ENCODE measurements around the gene GMPS. TPM values are rescaled to one million over a fixed set of nuclear protein-coding genes. Genes with fewer than 3 reads are reported as not detected.

Gene GMPS
- total and polyA plus RNA-seq, 9 of the 15 experiments (the other 6 are each of a cell fraction or from before 2014, with no cell fraction given): 73.7 to 282 (median 156) TPM

DNA sequence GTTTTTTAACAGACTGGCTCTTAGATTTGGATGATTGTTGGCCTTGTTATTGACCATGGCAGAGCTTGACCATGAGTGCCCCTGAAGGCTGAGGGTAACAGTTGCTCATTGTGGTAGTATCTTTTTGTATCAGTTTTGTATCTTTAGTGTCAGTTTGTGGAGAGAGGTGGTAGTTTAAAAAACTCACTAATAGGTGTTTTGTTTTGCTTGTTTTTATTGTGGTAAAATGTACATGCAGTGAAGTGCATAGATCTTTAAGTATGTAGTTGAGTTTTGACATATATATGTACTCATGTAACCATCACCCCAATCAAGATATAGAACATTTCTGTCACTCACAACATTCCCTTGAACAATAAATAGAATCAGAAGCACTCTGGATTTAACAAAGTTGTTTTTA, 9.8 kb downstream of the GMPS start:
- POLR2A ChIA-PET: interaction anchor here (0.6 kb wide), 1 partner anchor 828 kb away, joined by 3 read pairs; no protein-coding TSS in a partner anchor
- no peak overlapping the region for H3K4me2 ChIP-seq (ENCODE audit: insufficient read depth, low read length)
- intact Hi-C loops (cut with micrococcal nuclease): no loop called here

More for the DNA sequence above, 9.8 kb downstream of the GMPS start:
- H3K4me1 ChIP-seq (replicated peaks in 1 of 2; ENCODE audit: control insufficient read depth in 2 of 2, insufficient read depth in 2 of 2, low read length in 2 of 2): peaks cover 10 to 30% of the 10 kb centered on the region in 2 experiments; a peak in 4 of 5 replicates
- H4K20me1 ChIP-seq (replicated peaks; ENCODE audit: control insufficient read depth, insufficient read depth, low read length): peaks cover 6% of the 10 kb centered on the region; the same call in 1 of the 2 replicates
- TF ChIP-seq, protein P1, sequence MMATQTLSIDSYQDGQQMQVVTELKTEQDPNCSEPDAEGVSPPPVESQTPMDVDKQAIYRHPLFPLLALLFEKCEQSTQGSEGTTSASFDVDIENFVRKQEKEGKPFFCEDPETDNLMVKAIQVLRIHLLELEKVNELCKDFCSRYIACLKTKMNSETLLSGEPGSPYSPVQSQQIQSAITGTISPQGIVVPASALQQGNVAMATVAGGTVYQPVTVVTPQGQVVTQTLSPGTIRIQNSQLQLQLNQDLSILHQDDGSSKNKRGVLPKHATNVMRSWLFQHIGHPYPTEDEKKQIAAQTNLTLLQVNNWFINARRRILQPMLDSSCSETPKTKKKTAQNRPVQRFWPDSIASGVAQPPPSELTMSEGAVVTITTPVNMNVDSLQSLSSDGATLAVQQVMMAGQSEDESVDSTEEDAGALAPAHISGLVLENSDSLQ (IDR thresholded peaks at IDR 0.05): peak; percentile 36
- TF ChIP-seq, protein P2, sequence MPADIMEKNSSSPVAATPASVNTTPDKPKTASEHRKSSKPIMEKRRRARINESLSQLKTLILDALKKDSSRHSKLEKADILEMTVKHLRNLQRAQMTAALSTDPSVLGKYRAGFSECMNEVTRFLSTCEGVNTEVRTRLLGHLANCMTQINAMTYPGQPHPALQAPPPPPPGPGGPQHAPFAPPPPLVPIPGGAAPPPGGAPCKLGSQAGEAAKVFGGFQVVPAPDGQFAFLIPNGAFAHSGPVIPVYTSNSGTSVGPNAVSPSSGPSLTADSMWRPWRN (IDR thresholded peaks at IDR 0.05; ENCODE audit: low read depth): no peak
- TF ChIP-seq ZBTB5 (IDR thresholded peaks at IDR 0.05): no peak
- DNase-seq (ENCODE audit: extremely low read depth in 1 of 4, low spot score in 3 of 4) (no peak), FAIRE-seq (no peak), ATAC-seq (no peak)
- 0 out of 3 replicates have a peak, but pooled peaks cover 2% of the 10 kb centered on the region for H3K36me3 ChIP-seq (ENCODE audit: control insufficient read depth, insufficient read depth, low read length)
- H2AFZ ChIP-seq (ENCODE audit: low read depth, low read length): no peak overlapping the region
- no peaks in the 10 kb centered on the region for H3K27me3 ChIP-seq (ENCODE audit: control insufficient read depth in 2 of 2, insufficient read depth in 2 of 2, low read length in 2 of 2)
- no TSS peak for BruUV-seq (replicated peaks)
- H3K27ac ChIP-seq (ENCODE audit: extremely low read depth, low read depth, low read length): no peak overlapping the region
- H3K9ac ChIP-seq (ENCODE audit: insufficient read depth in 1 of 2, low read depth in 2 of 2, low read length in 2 of 2): no peak overlapping the region
- H3K4me3 ChIP-seq: no peak overlapping the region
- in situ Hi-C loops (cut with MboI): no loop called here
- CTCF ChIA-PET (ENCODE audit: low intra/inter-chr PET ratio): no interaction called here
- peaks cover 99% of the 10 kb centered on the region for H3K79me2 ChIP-seq (ENCODE audit: control insufficient read depth, insufficient read depth, low read length)
- no peaks in the 10 kb centered on the region for H3K9me3 ChIP-seq (replicated peaks; ENCODE audit: control insufficient read depth, insufficient read depth, low read depth, low read length)
- no peaks in the 10 kb centered on the region for H3K9me1 ChIP-seq (ENCODE audit: control insufficient read depth, insufficient read depth, low read length)

Measured in K562 (cell line).